Measurements from ENCODE around the gene SH2D3C.

DNA sequence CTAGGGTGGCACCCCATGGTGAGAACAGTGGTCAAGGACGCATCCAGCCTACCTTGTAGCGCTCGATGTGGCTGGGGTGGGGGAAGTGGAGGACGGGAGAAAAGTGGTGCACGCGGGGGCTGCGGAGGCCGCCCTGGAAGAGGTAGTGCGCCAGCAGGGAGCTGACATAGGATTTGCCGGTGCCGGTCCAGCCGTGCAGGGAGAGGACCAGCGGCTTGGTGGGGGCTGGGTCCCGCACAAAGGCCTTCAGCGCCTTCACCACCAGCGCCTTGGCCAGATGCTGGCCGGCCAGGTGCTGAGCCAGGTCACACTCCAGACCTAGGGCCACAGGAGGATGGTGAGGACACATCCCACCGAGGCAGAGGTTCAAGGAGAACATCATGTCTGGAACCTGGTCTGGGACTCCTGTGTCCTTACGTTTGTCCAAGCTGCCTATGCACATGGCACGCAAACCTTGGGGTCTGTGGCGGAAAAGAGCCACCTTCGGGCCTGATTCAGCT is 44.2 kb downstream of the SH2D3C start:
- TF ChIP-seq CTCF (IDR thresholded peaks at IDR 0.05; ENCODE audit: insufficient read depth, low read length, poor library complexity, severe bottlenecking) (no peak), EZH2phosphoT487 (conservative IDR thresholded peaks at IDR 0.05; ENCODE audit: low read length) (no peak)

Data from SU-DHL-6 (cell line).